ENCODE results near the gene MOV10L1. TPM values are rescaled to one million over a fixed set of nuclear protein-coding genes. Genes with fewer than 3 reads are reported as not detected.
A peak's percentile ranks its signal among the peaks of the same experiment; 100 is the strongest.
"Not testable (repeated sequence)": the region's sequence is repeated elsewhere in the genome, so short reads cannot be mapped to it uniquely, and the experiment has no call there.

Gene MOV10L1
- total RNA-seq, 1 experiment from 2014 or later: not detected

GRCh38 chr22:50141891-50142363 is 52.1 kb downstream of the MOV10L1 start:
- DNase-seq: no peak

GRCh38 chr22:50143096-50143495 is 53.3 kb downstream of the MOV10L1 start:
- DNase-seq: no peak
- no peaks in the 10 kb centered on the region for H3K36me3 ChIP-seq
- no peaks in the 10 kb centered on the region for H3K9me3 ChIP-seq (replicated peaks)
- H3K27me3 ChIP-seq: no peaks in the 10 kb centered on the region; the same call in 1 of the 2 replicates
- no peak overlapping the region for H3K27ac ChIP-seq
- H3K4me3 ChIP-seq: no peak overlapping the region
- H3K4me1 ChIP-seq: no peaks in the 10 kb centered on the region

More at GRCh38 chr22:50141891-50142363, 52.1 kb downstream of the MOV10L1 start:
- H3K27me3 ChIP-seq: no peaks in the 10 kb centered on the region; the same call in 1 of the 2 replicates
- H3K9me3 ChIP-seq (replicated peaks): no peaks in the 10 kb centered on the region
- no peaks in the 10 kb centered on the region for H3K4me1 ChIP-seq
- H3K27ac ChIP-seq: no peak overlapping the region
- no peak overlapping the region for H3K4me3 ChIP-seq
- no peaks in the 10 kb centered on the region for H3K36me3 ChIP-seq

- no peak overlapping the region for H3K27ac ChIP-seq
- no peaks in the 10 kb centered on the region for H3K36me3 ChIP-seq
- no peaks in the 10 kb centered on the region; the same call in 1 of the 2 replicates for H3K27me3 ChIP-seq
- no peak for DNase-seq
- H3K4me3 ChIP-seq: no peak overlapping the region
- no peaks in the 10 kb centered on the region for H3K4me1 ChIP-seq
- H3K9me3 ChIP-seq (replicated peaks): no peaks in the 10 kb centered on the region
Measured at GRCh38 chr22:50144005-50144614, 54.3 kb downstream of the MOV10L1 start.

- Histone ChIP-seq H3K9me3 (replicated peaks) (no peaks in the 10 kb centered on the region), H3K36me3 (no peaks in the 10 kb centered on the region), H3K27me3 (peaks cover 5% of the 10 kb centered on the region; the same call in 1 of the 2 replicates), H3K4me3 (no peak overlapping the region), H3K4me1 (no peaks in the 10 kb centered on the region), H3K27ac (no peak overlapping the region)
- no peak for DNase-seq
Measured at GRCh38 chr22:50145721-50146438, 56.1 kb downstream of the MOV10L1 start.

- H3K27ac ChIP-seq: no peak overlapping the region
- H3K36me3 ChIP-seq: no peaks in the 10 kb centered on the region
- DNase-seq: no peak
- H3K4me1 ChIP-seq: no peaks in the 10 kb centered on the region
- no peaks in the 10 kb centered on the region for H3K9me3 ChIP-seq (replicated peaks)
- H3K4me3 ChIP-seq: no peak overlapping the region
- H3K27me3 ChIP-seq: peaks cover 8% of the 10 kb centered on the region; the same call in 1 of the 2 replicates
Measured at GRCh38 chr22:50146439-50147238, 56.8 kb downstream of the MOV10L1 start.

GRCh38 chr22:50147258-50148165 is 57.7 kb downstream of the MOV10L1 start:
- not testable (repeated sequence) for H3K4me3 ChIP-seq; H3K36me3 ChIP-seq; H3K4me1 ChIP-seq; H3K9me3 ChIP-seq (replicated peaks); DNase-seq; H3K27ac ChIP-seq
- peaks cover 11% of the 10 kb centered on the region; the same call in 1 of the 2 replicates for H3K27me3 ChIP-seq

GRCh38 chr22:50148166-50148500 is 58.3 kb downstream of the MOV10L1 start:
- Histone ChIP-seq H3K36me3 (no peaks in the 10 kb centered on the region), H3K4me1 (no peaks in the 10 kb centered on the region), H3K27me3 (peaks cover 12% of the 10 kb centered on the region; the same call in 1 of the 2 replicates), H3K27ac (no peak overlapping the region), H3K4me3 (no peak overlapping the region), H3K9me3 (replicated peaks) (no peaks in the 10 kb centered on the region)
- no peak for DNase-seq

- peak; percentile 65 to 83 for DNase-seq
- H3K4me3 ChIP-seq: no peak overlapping the region
- H3K27ac ChIP-seq: no peak overlapping the region
- no peaks in the 10 kb centered on the region for H3K9me3 ChIP-seq (replicated peaks)
- H3K36me3 ChIP-seq: no peaks in the 10 kb centered on the region
- no peaks in the 10 kb centered on the region for H3K4me1 ChIP-seq
- peaks cover 16% of the 10 kb centered on the region; the same call in 1 of the 2 replicates for H3K27me3 ChIP-seq
Measured at GRCh38 chr22:50148991-50149721, 59.4 kb downstream of the MOV10L1 start.

- Histone ChIP-seq H3K36me3 (no peaks in the 10 kb centered on the region), H3K27ac (no peak overlapping the region), H3K9me3 (replicated peaks) (no peaks in the 10 kb centered on the region), H3K4me3 (no peak overlapping the region), H3K27me3 (peaks cover 16% of the 10 kb centered on the region; the same call in 1 of the 2 replicates), H3K4me1 (no peaks in the 10 kb centered on the region)
- no peak for DNase-seq
Measured at GRCh38 chr22:50150161-50151129, 60.6 kb downstream of the MOV10L1 start.

GRCh38 chr22:50151571-50152537 is 62.0 kb downstream of the MOV10L1 start:
- Histone ChIP-seq H3K27ac (no peak overlapping the region), H3K27me3 (peaks cover 16% of the 10 kb centered on the region; the same call in 1 of the 2 replicates), H3K4me3 (no peak overlapping the region), H3K9me3 (replicated peaks) (no peaks in the 10 kb centered on the region), H3K36me3 (no peaks in the 10 kb centered on the region), H3K4me1 (no peaks in the 10 kb centered on the region)
- DNase-seq: no peak

GRCh38 chr22:50153056-50153755 is 63.4 kb downstream of the MOV10L1 start:
- H3K9me3 ChIP-seq (replicated peaks): no peaks in the 10 kb centered on the region
- no peak for DNase-seq
- no peaks in the 10 kb centered on the region for H3K4me1 ChIP-seq
- peaks cover 16% of the 10 kb centered on the region; the same call in 1 of the 2 replicates for H3K27me3 ChIP-seq
- H3K36me3 ChIP-seq: no peaks in the 10 kb centered on the region
- no peak overlapping the region for H3K4me3 ChIP-seq
- H3K27ac ChIP-seq: no peak overlapping the region
